ENCODE results near the gene DPP10.
"Not testable (repeated sequence)": the region's sequence is repeated elsewhere in the genome, so short reads cannot be mapped to it uniquely, and the experiment has no call there.

The DPP10 gene

DNA sequence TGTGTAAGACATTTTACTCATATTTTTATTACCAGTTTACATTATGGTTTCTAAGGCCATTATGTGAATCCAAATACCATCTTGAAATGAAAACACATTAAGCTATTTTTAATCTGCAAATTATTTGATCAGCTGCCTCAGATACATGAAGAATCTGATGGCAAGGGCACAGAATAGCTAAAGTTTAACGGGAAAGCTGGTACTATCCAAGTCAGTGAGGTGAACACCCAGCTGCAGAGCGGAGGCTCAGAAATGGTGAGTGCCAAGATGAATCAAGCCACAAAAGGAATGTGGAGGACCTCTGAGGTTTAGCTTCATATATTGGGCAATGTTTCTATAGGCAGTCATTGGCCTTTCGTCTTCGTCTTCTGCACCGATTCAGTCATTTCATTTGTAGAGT, 75.1 kb downstream of the DPP10 start:
- DNase-seq, result no peak

DNA sequence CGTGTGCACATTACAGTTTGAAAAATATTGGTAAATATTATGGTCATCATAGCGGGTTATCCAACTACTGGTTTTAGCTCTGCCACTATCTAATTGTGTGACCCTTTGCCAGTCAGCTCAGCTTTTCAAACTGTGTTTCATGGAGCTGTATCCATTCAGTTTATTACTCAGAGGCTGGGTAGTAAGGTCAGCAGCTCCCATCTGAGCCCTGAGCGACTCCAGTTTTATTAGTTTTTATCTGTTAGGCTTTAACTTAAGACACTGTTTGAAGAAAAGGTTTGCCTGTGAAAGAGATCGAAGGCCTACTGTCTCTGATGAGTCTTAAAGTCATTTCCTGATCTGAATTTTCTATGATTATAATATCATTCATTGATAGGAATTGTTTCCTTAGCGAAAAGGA, 76.3 kb downstream of the DPP10 start:
- no peak for DNase-seq

DNA sequence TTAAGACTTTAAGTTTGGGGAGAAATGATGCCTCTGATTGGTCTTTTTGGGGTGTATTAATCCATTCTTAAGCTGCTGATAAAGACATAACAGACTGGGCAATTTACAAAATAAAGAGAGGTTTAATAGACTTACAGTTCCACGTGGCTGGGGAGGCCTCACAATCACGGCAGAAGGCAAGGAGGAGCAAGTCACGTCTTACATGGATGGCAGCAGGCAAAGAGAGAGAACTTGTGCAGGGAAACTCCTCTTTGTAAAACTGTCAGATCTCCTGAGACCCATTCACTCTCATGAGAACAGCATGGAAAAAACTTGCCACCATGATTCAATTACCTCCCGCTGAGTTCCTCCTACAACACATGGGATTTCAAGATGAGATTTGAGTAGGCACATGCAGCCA, 80.2 kb downstream of the DPP10 start:
- DNase-seq, result not testable (repeated sequence)

DNA sequence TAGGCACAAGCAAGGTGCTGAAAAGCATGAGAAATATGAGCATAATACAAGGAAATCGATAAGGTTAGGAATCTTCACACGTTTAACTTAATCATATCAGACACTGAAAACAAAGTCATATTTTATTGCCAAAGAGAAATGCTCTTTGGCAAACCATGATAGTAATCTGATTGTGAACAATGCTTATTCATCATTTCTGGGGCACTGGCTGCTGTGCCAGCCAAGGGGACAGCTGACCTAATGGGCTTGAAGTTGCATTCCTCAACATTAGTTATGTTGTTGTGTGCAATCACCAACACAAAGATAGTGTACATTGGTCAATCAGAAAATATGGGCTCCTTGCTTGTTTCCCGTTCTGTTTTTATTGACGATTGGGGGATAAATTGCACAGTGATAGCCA, 83.5 kb downstream of the DPP10 start:
- DNase-seq, result no peak

DNA sequence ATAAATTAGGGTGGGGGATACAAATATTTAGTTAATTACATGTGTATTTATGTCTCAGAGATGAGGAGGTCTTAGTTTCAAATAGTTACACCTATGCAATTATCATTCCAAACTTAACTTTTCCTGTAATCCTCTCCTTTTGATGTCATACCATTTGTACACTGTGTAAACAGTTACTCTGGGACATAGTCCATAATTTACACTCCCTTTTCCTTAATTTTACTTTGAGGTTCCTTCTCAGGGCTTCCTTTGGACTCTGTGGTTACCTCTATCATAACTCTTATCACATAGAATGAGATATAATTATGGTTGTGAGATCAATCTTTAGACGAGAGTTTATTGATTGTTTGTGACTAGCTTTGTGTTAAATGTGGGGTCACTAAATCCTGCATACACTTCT, 84.4 kb downstream of the DPP10 start:
- DNase-seq, result no peak

DNA sequence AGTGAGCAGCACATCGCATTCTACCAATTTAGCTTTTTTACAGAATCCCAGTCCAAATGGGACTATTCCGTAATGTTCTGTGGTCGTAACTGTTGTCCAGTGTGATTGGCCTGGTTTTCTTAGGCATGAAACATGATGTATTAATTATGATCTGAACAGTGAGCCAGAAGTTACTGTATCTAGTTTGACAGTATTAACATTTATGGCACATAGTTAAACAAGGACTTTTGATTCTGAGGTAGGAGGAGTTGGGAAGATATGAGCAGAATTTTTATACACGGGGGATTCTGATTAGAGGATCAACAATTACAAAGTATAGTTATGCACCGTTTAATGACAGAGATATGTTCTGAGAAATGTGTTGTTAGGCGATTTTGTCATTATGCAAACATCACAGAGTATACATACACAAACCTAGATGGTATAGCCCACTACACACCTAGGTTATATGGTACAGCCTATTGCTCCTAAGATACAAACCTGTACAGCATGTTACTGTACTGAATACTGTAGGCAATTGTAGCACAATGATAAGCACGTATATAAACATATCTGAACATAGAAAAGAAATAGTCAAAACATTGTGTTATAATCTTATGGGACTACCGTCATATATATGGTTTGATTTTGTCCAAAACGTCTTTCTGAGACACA, 85.0 kb downstream of the DPP10 start:
- DNase-seq, result no peak

DNA sequence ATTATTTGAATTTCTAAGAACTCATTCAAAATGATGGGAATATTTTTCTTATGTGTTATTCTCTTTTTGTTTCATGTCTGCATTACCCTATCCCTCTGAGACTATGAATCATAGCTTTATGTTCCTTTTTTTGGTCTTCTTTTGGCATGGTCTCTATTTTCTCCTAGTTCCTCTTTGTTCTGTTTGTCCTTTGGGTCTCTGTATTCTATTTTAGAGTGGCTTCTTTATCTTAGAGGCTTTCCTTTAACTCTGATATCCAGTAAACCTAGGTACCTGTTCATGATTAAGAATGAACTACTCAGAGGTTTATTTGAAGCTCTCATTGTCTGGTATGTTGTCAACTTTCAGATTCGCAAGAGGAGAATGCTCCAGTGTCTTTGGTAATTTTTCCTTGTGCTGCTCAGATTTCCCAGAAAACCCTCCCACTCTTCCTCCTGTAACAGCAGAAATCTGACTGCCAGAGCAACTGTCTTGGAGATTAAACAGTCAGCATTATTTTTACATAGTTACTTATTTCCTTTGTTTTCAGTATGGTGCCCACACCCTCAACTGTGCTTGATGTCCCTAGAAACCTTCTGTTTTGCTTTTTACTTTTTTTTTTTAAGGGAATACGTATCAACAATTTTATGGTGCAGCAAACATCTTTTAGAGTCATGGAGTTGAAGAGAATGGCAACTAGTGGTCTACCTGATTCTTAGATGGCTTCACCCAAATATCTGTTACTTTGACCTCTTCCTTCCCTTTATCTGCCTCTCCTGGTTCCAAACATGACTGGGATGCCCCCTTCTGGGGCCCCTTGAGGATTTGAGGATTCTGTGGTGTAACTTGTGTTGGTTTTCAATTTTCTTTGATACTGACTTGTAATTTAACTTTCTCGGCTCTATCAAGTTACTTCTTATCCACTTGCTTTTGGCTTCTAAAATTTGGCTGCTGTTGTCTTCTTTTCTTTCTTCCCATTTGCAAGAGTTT, 92.0 kb downstream of the DPP10 start:
- no peak for DNase-seq

DNA sequence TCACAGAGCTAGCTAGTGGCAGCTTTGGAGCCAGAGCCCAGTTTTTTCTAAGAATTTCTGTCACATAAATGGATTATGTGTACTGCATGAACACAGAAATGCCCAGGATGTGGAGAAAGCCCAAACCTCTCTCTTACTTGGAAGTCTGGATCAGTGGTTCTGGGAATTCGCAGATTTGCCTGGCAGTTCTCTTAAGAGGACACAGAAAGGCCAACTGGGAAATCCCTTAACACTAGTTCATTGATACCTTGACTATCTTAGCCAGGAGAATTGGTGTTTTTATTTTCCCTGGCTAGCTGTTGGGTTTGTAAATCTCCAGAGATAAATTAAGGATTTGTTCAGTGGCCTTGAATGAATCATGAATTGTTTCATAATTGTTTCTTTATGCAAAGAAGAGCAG, 95.3 kb downstream of the DPP10 start:
- DNase-seq, result no peak

DNA sequence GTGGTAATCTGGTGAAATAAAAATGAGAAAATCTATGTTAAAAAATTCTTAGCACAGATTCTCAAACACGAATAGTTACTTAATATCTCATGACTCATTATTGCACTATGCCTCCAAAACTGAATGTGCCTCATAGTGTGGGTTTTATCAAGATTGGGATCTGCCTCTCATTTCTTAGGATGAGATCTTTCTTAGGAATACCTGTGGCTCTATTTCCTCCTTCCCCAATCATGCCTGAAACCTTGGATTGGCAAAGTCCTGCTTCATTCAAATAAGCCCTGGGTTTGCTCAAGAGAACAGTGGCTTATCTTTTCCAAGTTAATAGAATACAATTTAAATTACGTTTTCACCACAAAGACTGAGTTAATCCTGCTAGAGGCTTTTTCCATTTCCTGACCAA, 100.3 kb downstream of the DPP10 start:
- no peak for DNase-seq

DNA sequence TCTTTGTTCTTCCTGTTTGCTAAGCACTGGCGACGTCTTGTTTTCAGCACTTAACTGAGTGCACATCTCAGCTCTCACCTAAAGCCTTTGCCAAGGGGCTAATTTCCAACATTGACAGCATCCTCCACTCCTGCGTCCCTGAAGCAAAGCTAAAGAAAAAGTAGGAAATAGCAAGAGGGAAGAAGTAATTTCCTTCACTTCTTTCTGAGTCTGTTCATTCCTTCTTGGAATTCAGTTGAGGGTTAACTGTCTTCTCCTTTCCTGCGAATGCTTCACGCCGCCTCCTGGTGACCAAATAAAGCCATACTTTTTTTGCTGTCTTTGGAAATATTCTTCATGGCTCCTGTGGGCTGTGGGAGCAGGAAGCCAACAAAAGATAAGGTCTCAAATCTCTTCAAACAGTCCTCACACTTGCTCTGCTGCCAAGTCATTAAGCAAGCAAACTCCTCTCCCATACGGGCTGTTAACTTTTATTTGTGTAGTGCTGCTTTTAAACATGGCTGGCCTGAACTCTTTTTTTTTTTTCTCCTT, 100.9 kb downstream of the DPP10 start:
- no peak for DNase-seq

DNA sequence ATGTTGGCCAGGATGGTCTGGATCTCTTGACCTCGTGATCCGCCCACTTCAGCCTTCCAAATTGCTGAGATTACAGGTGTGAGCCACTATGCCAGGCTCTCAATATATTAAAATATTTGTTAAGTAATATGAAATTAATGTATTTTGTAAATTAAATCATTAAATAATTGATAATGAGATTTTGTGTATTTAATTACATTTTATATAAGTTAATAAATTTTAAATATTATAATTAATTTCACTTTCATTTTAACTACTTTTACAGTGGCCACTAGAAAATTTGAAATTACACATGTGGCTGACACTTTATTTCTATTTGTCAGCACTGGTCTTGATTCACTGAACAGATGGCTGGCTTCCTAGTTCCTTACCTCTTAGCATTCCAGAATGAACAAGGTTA, 102.6 kb downstream of the DPP10 start:
- DNase-seq, result no peak

DNA sequence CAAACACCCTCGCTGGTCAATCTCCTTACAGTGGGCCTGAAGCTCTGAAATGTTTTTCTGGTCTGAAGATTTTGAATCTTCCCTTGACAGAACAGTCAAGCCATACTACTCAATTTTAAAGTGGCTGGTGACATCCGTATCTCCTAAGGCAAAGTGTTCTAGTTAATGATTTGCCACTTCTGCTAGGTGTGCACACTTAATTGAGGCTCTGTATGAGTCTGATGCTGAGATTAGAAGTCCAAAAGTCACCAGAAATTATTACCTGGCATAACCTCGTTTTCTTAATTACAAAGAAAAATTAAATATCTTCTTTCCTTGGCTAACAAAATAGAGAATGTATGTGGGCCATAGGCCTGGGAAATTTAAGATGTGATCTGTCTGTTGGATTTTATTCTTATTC, 104.1 kb downstream of the DPP10 start:
- DNase-seq, result no peak

DNA sequence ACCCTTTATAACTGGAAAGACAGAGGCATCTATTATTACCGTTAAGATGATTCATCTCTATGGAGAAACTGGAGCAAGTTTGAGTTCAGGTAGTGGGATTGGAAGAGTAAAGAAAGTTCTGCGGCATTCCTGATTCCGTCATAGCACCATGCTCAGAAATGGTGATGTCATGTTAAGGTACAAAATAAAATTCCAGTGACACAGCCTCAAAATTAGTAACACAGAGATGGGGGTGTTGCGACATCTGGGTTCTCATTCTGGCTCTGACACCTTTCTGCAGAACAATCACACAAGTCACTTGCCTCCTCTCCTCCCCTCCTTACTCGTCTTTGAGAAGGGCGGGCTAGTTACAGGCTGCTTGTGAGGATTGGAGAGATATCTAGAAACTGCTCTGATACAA, 105.7 kb downstream of the DPP10 start:
- no peak for DNase-seq

DNA sequence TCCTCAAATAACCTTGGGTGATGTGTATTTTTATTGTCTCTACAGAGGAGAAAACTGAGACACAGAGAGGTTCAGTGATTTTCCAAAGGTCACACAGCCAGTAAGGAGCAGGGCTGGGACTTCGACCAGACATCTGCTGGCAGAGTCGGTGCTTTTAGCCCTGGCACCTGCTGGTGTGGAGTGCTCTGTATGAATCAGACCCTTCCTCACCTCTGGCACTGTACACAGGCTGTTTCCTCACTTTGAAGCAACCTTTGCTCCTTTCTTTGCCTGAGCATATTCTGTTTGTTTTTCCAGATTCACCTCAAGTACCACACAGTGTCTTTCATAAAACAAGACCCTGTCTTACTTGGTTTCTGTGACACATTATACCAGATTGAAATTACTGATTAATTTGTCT, 107.9 kb downstream of the DPP10 start:
- no peak for DNase-seq

DNA sequence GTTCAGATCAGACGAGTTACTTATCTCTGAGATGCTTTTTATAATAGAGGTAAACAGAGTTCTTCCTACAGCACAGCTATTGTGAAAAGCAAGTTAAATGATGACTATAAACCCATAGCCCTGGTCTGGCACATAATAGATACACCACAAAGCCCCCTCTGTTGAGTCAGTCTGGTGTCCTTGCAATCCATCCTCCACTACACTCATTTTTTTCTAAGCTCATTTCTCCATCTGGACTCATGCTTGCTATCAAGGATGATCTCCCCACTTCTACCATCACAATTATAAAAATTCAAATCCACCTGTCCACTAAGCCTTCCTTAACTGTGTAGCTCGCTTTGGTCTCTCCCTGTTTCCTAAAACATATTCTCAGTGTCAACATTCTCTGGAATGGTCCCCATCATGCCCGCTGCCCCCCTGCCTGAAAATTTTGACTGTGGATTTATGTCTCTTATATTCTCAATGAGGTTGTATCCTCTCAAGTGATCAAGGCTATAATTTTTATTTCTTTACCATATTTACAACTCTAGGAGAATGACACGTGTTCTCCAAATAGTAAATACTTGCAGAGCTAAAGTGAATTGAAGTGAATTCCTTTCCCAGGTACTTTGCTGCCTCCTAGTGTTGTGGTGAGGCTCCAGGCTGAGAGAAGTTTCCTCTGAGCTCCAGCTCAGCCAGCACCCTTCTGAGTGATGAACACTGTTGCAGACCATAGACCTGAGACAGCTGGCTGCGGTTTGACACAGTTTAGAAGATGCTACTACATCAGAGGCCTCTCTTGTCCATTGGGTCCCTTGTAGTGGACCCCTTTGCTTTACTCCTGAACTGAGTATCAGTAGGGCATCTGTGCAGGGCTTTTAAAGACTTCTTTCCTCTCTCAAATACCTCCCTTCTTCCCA, 108.7 kb downstream of the DPP10 start:
- no peak for DNase-seq

DNA sequence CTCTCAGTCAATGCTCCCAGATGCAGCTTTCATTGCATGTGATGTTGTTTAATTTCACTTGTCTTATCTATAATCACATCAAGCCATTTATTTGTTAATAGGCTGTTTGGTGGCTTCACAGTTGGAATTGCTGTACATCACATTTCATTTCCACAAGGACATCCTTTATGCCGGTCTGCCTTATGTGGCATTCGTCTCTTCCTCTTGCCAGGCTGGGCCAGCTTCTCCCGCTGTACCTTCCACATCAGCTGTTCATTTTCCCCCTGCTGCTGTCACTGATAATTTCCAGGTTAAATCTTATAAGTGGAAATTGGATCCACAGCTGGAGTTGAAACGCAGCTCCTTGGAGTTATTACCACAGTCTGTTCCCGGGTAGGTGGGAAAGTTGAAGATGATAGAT, 110.6 kb downstream of the DPP10 start:
- DNase-seq, result no peak

DNA sequence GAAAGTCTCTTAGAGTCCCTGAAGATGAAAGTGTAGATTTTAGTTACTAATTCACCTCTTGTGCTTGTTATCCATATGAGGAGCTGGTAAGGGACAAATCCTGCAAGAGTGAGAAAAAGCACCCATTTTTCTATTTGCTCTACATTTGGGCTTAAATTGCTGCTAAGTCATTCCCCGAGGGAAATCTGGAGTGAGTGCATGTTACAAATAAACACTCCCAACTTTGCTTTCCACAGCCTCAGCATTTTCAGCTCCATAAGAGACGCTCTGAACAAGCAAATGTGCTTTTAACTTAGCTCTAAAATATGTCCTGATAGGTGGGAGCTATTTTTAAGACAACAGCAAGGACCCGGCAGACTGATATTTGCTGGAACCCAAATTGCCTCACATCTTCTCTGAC, 126.7 kb downstream of the DPP10 start:
- no peak for DNase-seq

DNA sequence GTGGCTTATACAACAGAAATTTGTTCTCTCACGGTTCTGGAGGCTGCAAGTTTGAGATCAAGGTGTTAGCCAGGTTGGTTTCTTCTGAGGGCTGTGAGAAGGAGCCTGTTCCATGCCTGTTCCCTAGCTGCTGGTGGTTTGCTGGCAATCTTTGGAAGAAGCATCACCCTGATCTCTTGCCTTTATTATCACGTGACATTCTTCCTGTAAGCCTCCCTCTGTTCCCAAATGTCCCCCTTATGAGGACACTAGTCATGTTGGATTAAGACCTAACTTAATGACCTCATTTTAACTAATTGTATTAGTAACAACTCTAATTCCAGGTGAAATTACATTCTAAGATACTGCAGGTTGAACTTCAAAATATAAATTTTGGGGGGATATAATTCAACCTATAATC, 135.2 kb downstream of the DPP10 start:
- no peak for DNase-seq

DNA sequence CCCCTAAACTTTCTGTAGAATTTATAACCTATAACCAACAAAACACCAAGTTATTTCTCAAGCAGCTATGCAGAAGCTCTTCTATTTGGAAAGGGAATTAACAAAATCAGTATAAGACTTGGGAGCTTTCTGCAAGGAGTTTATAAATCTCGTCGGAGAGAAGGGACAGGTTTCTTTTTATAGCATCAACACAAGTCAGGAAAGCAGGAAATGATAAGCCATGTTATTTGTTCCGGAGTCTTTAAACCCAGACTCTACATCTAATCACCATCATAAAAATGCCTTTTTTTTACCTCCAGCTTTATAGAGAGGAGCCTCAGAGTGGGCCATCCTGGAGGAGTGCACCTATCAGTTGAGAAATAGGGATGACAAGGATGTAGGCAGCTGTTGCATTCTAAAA, 137.1 kb downstream of the DPP10 start:
- no peak for DNase-seq

DNA sequence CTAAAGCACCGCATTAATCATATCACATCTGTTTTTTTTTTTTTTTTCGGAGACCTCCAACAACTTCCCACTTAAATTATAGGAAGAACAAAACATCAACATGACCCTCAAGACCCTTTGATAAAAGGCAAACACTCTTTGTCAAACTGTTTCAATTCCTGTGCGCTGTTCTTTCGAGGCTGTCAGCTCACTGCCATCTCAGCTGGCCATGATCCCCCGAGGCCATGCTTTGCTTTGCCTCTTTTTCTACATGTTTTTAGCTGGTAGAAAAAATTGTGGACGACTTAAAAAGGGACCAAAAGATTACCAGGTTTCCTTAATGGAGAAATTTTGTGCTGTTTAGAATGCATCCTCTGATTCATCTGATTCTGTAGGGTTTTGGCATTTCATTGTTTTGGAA, 138.2 kb downstream of the DPP10 start:
- DNase-seq, result no peak

DNA sequence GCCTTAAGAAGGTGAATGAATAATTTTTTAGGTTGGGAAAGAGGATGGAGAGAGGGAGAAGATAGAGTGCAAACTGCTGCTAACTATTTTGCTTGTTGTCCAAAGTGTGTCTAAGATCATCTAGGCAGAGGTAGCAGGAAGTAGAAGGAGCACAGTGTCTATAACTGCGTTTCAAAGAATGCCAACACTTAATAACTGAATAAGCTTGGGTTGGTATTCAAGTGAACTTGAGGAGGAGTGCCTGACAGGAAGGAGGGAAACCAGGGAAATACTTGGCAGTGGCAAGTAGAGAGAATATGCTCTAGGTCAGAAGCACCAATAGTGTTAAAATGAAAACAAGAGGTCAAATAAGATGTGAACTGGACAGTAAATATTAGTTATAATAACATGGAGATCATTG, 155.9 kb downstream of the DPP10 start:
- no peak for DNase-seq

DNA sequence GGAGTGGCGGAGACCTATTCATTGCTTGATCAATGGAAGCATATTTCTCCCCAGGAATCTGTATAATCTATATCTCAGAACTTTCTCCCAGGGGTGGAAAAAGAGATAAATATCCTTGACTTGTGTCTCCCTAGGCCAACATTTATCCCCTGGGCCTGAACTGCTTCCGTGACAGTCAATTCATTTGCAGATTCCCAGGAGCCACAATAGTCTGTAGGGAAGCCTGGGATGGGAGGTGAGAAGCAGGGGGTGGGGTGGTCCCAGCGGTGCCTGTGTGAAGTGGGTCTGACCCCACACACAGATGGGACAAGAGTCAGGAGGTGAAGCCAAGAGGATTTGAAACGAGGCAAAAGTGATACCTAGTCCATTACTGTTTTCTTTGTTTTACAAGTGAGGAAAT, 166.8 kb downstream of the DPP10 start:
- DNase-seq, result no peak

DNA sequence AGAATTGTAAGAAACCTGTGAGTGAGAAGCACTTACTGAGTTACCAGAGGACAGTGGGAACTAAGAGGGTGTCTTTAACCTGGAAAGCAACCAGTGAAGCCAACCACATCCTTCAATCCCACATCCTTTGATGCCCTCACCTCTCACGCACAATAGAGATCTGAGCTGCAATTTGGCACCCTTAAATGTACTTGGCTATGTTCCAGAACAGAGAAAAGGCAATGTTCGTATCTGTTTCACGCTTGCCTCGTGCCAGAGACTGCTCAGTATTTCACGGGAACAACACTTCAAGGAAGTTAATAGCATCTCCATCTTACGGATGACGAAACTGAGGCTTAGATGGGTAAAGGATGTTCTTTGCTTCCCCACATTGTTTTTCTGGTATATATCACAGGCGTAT, 167.4 kb downstream of the DPP10 start:
- no peak for DNase-seq
